Activated T-cell treated with anti-CD3 and anti-CD28 coated beads for 48 hours (primary cell): ENCODE results near the gene POC1B.
"Not testable (repeated sequence)": the region's sequence is repeated elsewhere in the genome, so short reads cannot be mapped to it uniquely, and the experiment has no call there.

Experiments used
- DNase-seq: peaks from one replicate; pipeline ENCODE4 v3.0.0-alpha.2; 2020; ENCODE audit warnings: low read depth

The POC1B gene

DNA sequence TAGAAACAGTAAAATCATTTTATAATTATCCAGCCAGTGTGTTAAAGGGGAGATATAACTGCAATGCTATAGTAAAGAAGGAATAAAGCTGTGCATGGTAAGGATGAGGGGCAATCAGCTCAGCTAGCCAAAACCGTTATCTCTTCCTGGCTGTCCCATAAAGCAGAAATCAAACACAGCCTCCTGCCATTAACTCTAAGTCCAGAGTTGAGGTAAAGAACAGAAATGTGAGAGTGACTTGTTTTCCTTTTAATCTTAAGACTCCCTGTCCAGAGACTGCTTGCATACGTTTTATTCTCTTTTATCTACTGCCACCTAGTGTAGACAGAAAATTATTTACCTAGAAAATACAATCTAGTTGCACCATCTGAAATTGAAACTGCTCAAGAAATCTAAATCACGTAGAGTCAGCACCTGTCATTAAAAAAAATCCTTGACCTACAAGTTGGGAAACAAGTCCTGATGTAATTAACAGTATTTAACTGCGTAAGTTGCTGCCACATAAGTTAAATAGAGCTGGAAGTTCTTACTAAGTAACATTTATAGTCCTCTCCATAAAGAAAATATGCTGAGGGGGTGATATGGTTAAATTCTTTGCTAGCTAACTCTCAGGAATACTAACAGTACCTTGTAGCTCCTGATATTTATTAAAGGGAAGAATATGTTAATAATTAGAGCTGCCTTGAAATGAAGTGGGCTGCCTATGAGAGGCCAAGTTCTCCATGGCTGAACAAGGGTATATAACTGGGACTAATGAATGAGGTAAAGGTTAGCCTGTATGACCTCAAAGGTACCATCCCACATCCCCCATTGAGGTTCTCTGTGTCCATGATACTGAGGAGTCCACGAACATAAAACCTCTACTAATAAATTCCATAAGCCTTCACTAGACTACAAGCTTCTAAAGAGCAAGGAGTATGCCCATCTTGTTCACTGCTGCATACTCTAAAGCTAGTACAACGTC is 63.9 kb downstream of the POC1B start:
- no peak for DNase-seq

DNA sequence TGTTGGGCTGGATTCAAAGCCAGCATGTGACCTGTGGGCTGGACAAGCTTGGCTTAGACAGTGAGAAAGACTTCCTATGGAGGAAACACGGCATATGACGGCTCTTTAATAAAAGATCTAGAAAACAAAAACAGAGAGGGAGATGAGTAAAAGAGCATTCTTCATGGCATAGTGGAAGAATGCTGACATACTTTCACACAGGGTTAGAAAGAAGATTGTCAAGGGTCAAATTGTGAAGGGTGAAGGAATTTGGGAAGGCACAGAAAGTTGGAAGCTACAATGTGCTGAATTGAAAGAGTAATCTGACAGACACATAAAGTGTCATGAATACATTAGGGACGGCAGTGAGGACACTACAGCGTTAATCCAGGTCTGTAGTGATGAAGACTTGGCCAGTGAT is 64.7 kb downstream of the POC1B start:
- no peak for DNase-seq

DNA sequence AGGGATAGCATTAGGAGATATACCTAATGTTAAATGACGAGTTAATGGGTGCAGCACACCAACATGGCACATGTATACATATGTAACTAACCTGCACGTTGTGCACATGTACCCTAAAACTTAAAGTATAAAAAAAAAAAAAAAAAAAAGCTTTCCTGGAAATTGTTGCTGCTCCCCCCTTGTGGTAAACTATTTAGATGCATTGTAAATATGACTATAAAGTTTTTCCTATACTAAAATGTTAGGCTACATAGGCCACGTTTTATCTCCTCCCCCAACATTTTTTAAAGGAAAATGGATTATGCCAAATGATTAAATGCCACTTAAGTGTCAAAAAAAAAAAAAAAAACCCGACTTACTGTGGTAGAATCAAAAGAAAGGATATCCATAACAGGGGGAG is 66.6 kb downstream of the POC1B start:
- DNase-seq, result not testable (repeated sequence)

- no peak for DNase-seq
Measured at GRCh38 chr12:89456565-89456964, 69.3 kb downstream of the POC1B start.

GRCh38 chr12:89454080-89454848 is 71.6 kb downstream of the POC1B start:
- no peak for DNase-seq

DNA sequence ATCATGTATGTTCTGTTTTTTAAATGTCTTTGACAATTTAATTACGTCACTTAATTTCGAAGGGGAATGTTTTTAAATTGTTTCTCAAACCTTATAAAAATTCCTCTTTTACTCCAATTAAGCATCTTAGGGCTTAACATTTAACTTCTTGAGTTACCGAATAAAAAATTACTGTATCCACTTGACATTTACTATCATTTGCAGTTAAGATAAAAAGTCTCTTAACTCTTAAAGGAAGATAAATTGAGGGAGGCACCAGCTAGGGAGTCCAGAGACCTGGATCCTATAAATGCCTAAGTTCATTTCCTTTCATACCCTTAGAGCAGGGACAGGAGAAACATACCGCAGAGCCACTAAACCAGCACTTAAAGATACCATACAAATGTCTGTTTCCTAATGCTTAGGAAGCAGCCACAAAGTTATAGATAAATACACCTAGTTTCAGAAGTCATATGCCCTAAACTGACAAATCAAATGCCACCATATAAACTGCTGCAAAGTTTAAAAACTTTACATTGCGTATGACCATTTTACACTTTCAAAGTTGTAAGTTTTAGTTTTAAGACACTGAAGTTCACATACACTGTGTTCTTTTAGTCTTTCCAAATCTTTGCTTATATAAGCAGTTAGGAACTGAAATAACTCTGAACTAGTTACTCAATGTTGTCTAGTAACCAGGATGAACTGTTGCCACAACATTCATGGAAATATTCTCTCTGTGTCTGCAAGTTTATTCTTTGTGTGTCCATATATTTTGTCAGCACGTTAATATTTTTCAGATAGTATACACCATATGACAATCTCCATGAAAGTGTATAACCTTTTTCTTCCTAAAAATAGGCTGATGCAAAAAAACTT is 72.5 kb downstream of the POC1B start:
- no peak for DNase-seq

GRCh38 chr12:89451841-89452251 is 74.0 kb downstream of the POC1B start:
- DNase-seq, result no peak

DNA sequence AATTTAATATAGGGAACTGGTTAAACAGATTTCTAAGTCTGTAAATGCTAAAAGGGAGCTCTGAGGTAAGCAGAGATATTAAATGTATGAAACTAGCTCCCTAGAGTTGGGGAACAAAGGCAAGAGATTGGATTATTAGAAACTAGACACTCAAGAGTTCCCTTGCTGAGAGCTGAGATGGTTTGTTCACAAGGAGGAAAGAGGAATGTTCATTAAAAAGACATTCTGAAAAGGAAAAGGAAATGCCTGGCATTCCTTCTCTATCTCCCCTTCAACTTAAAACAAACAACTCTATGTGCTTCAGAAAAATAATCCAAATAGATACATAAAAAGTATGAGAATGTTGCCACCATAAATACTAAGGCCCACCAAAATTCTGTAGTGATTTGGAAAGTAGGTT is 74.9 kb downstream of the POC1B start:
- DNase-seq, result no peak

DNA sequence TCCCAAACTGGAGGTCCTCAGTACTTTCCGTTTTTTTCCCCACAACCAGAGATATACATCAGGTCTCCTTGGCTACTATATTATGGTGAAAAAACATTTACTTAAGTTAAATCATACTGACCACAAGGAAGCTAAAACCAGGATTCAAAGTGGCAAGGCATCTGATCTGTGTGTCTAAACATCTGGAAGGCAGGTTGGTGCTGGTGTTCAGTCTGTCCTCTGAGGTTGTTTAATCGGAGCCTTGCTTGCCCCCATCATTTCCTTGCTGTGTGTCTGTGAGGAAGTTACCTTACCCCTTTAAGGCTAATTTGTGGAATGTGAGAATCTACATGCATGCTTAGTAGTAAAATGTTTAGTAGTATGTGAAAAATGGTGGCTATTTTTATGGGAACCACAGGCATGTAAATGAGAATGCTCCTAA is 76.9 kb downstream of the POC1B start:
- DNase-seq, result no peak

GRCh38 chr12:89448526-89448925 is 77.3 kb downstream of the POC1B start:
- DNase-seq, result no peak

GRCh38 chr12:89439941-89440340 is 85.9 kb downstream of the POC1B start:
- DNase-seq, result no peak

DNA sequence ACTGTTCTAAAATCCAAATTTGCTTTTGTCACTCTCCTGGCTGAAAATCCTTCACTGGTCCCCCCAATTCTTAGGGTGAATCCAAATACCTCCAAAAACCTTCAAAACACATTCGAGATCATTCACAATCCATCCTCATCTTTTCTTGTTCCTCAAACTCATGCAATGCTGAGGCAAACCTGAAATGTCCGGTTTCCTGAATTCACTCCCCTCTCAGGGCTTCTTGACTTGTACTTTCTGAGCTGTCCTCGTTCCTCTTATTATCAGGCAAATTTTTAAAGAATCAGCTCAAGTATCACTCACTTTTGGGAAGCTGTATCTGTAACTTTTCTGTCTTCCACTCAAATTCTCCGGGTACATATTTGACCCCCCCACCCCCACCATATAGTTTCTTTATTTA is 88.6 kb downstream of the POC1B start:
- DNase-seq, result no peak

GRCh38 chr12:89436062-89436461 is 89.8 kb downstream of the POC1B start:
- DNase-seq, result no peak

- no peak for DNase-seq
Measured at GRCh38 chr12:89433634-89434033, 92.2 kb downstream of the POC1B start.

GRCh38 chr12:89432396-89432795 is 93.5 kb downstream of the POC1B start:
- DNase-seq, result no peak

DNA sequence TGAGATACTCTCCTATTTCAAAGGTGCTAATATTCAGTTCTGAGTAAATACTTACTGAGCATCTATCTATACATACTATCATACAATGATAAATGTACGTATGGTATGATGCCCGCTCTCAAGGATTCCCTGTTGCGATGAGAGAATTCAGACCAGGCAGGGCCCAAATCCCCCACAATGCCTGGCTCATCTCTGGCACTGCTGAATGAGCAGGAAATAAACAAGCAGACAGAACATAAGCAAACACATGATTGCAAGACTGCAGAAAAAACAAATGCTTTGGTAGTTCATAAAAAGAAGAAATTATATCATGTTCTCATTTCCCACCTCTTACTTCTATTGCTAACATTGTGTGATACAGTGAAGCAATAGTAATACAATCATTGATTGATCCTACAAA is 96.3 kb downstream of the POC1B start:
- no peak for DNase-seq

GRCh38 chr12:89427508-89428156 is 98.2 kb downstream of the POC1B start:
- DNase-seq, result no peak

GRCh38 chr12:89424846-89425245 is 101.0 kb downstream of the POC1B start:
- DNase-seq, result no peak

- no peak for DNase-seq
Measured at GRCh38 chr12:89424389-89424788, 101.5 kb downstream of the POC1B start.

DNA sequence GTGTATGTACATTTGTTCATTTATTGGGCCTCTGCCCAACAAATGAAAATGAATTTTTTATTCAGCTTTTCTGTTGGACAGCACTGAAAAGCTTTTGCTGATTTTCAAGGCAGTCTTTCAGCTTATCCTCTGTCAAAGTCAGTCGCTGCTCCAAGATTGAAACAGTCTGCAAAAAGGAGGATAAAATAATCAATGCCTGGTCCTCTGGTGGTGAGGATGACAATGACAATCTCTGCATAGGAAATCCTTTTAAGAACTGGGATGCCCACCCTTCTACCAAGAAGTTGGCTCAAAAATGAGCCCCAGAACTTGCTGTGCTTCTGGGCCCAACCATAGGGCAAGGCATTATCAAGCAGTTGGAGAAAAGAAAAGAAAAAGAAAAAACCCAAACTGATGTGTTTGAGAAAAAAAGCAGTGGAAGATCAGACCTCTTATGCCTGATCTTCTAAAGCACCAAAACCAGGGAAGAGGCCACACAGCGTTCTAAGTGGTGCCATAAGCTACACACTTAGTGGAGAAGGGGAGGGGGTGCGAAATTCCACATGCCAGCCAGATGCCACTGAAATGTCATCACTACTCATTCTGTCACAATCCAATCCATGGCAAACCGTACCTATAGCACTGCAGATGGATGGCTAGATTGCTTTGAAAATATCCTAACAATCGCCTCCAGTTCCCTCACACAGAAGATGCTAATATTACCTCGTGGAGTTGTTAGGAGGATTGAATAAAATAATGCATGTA is 104.6 kb downstream of the POC1B start:
- DNase-seq, result no peak
